ENCODE results near the gene SNRPN. TPM values are rescaled to one million over a fixed set of nuclear protein-coding genes. Genes with fewer than 3 reads are reported as not detected.

SNRPN gene
- total RNA-seq, 4 donors from 2014 or later: 81.3 to 128 (median 124) TPM

GRCh38 chr15:24943361-24943760 is 11.4 kb upstream of the SNRPN start:
- H3K9me3 ChIP-seq: no peaks in the 10 kb centered on the region
- H3K36me3 ChIP-seq: no peaks in the 10 kb centered on the region
- WGBS, 2 donors: 78 to 91% methylated on average over 1 of the region's 1 CpG
- no peaks in the 10 kb centered on the region for H3K4me1 ChIP-seq
- no peaks in the 10 kb centered on the region for H3K27me3 ChIP-seq
- TF ChIP-seq EP300 (IDR thresholded peaks at IDR 0.05) (no peak), CTCF (IDR thresholded peaks at IDR 0.05) (no peak), POLR2A (IDR thresholded peaks at IDR 0.05) (no peak)
- no peak for DNase-seq (ENCODE audit: low spot score in 2 of 2)
- no peak overlapping the region for H3K27ac ChIP-seq
- no peak overlapping the region for H3K4me3 ChIP-seq

GRCh38 chr15:24944954-24945353 is 9.8 kb upstream of the SNRPN start:
- Histone ChIP-seq H3K4me1 (no peaks in the 10 kb centered on the region), H3K4me3 (no peak overlapping the region), H3K27me3 (no peaks in the 10 kb centered on the region), H3K36me3 (no peaks in the 10 kb centered on the region), H3K27ac (no peak overlapping the region), H3K9me3 (no peaks in the 10 kb centered on the region)
- WGBS, 2 donors: 47 to 59% methylated on average over 1 of the region's 1 CpG
- no peak for DNase-seq (ENCODE audit: low spot score in 2 of 2)
- no peak for TF ChIP-seq POLR2A (IDR thresholded peaks at IDR 0.05)
- TF ChIP-seq EP300 (IDR thresholded peaks at IDR 0.05): no peak
- TF ChIP-seq CTCF (IDR thresholded peaks at IDR 0.05): no peak

- no peak for DNase-seq (ENCODE audit: low spot score in 2 of 2)
- Histone ChIP-seq H3K27ac (no peak overlapping the region), H3K9me3 (no peaks in the 10 kb centered on the region), H3K4me1 (no peaks in the 10 kb centered on the region), H3K36me3 (no peaks in the 10 kb centered on the region), H3K4me3 (no peak overlapping the region), H3K27me3 (no peaks in the 10 kb centered on the region)
- WGBS, 2 donors: 77 to 95% methylated on average over 1 of the region's 1 CpG
- no peak for TF ChIP-seq EP300 (IDR thresholded peaks at IDR 0.05)
- TF ChIP-seq CTCF (IDR thresholded peaks at IDR 0.05): no peak
- no peak for TF ChIP-seq POLR2A (IDR thresholded peaks at IDR 0.05)
These were observed 9.1 kb upstream of the SNRPN start for GRCh38 chr15:24945711-24946110.

- Histone ChIP-seq H3K27ac (no peak overlapping the region), H3K9me3 (no peaks in the 10 kb centered on the region), H3K27me3 (no peaks in the 10 kb centered on the region), H3K36me3 (no peaks in the 10 kb centered on the region), H3K4me1 (no peaks in the 10 kb centered on the region), H3K4me3 (no peak overlapping the region)
- no peak for DNase-seq (ENCODE audit: low spot score in 2 of 2)
- 67% methylated on average over 3 of the region's 3 CpGs for WGBS, 2 donors
- TF ChIP-seq EP300 (IDR thresholded peaks at IDR 0.05): no peak
- TF ChIP-seq POLR2A (IDR thresholded peaks at IDR 0.05): no peak
- no peak for TF ChIP-seq CTCF (IDR thresholded peaks at IDR 0.05)
These were observed 6.3 kb upstream of the SNRPN start for GRCh38 chr15:24948495-24948894.

- Histone ChIP-seq H3K9me3 (peaks cover 0 to 22% (median 0%) of the 10 kb centered on the region in 4 donors), H3K4me1 (no peaks in the 10 kb centered on the region), H3K36me3 (no peaks in the 10 kb centered on the region), H3K27ac (peak overlapping the region; percentile 70 to 96 (median 88)), H3K27me3 (no peaks in the 10 kb centered on the region), H3K4me3 (peak overlapping the region; percentile 55 to 78 (median 67))
- WGBS, 2 donors: 59 to 64% methylated on average over 31 of the region's 31 CpGs
- no peak for TF ChIP-seq CTCF (IDR thresholded peaks at IDR 0.05)
- TF ChIP-seq EP300 (IDR thresholded peaks at IDR 0.05): no peak
- no peak for TF ChIP-seq POLR2A (IDR thresholded peaks at IDR 0.05)
- DNase-seq (ENCODE audit: low spot score in 2 of 2): no peak
These were observed 739 bp downstream of the SNRPN start for GRCh38 chr15:24955531-24955921.

Data from tibial nerve (tissue), 4 donors.